Measurements from ENCODE around the gene PHACTR1.

The PHACTR1 gene

DNA sequence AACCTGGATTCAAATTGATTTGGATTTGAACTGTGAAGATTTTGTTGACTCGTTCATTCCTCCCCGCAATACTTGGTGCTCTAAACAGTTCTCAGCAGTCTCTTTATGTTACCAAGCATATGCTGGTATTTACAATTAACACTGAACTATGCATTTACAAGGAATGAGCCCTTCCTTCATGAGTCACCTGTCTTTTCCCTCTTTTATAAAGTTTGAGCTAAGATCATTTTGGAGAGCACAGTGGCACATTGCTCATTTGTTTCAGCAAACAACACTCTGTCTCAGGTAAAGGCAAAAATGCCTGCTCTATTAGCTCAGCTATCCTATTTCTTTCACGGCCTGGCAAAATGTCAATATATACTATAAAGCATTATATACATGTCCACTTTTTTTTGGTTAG is 285.4 kb downstream of the PHACTR1 start:
- no peak for DNase-seq

DNA sequence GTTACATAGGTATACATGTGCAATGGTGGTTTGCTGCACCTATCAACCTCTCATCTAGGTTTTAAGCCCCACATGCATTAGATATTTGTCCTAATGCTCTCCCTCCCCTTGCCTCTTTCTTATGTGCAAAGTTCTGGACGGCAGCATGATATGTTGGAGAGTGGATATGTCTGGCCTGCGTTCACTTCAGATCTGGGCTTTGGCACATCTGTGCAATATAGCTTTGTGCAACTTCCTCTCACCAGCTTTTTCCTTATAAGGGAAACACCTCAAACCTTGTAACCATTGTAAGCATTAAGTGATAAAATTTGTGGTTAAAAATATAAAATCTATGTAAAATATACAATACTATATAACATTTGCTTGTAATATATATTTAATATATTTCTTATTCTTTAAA is 288.0 kb downstream of the PHACTR1 start:
- no peak for DNase-seq

DNA sequence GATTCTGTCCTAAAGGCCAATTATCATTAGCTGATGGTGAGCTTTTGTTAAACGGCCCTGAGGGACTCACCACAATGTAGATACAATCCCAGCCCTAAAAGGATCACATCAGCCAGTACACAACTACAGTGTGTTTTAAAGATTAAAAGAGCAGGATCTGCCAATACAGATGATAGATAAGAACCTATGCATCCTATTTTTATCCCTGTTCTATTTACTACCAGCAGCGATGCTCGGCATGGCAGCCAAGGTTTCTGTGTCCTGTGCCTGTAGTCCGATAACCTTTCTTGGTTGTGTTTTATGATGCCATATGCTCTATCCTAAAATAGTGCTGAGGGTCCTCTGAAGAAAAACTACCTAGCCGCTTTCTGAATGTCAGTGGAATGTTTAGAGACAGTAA is 289.4 kb downstream of the PHACTR1 start:
- DNase-seq: no peak

DNA sequence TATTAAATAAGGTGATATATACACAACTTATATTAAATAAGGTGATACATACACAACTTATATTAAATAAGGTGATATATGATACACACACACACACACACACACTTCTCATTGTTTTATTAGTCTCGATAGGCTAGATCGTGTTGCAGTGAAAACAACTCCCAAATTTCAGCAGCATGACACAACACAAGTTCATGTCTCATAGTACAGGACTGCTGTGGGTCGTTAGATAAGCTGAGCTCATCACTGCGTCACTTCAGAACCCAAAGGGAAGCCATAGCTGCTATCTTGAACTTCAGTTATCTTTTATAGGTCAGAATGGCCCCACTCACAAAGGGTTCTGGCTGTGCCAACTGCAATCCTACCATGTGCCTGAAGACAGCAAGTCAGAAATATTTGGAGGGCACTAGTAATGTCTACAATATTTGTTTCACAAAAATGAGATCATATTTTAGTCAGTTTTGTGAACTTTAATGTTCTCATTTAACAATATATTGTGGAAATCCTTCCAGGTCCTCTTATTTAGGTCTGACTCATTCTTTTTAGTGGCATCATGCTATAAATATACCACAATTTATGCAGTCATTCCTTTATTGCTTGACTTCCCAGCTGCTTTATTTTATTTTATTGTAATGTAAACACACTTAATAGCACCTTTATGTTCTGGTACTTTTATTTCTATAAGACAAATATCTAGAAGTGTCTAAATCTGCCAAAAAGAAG is 290.2 kb downstream of the PHACTR1 start:
- no peak for DNase-seq

DNA sequence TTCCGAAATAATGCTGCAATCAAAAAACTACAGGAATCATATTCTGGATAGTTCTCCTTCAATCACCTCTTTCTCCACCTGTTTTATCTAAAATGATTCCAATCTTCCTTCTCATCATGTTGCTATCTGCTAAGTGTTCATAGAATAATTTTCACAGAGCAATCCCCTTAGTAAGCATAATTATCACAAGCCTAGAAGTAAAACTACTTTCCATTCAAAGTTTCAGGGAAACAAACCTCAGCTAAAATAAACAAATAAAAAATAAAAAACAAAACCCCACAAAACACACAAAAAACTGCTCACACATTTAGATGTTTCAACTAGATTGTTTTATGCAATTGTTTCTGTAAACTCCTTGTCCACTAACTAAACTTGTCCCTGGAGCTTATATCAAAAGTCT is 291.2 kb downstream of the PHACTR1 start:
- DNase-seq: no peak

DNA sequence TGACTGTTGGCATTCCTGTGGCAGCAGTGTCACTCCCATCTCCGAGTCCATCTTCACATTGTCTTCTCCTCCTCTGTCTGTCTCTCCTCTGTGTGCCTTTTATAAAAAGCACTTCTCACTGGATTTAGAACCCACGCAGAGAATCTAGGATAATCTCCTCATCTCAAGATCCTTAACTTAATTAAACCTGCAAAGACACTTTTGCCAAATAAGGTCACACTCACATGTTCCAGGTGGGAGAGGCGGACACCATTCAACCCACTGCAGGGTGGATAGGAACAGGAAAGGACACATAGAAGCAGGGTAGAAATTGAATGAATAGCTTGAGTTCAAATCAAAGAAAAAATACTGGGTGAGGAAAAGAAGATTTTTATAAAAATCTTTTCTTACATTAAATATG is 292.5 kb downstream of the PHACTR1 start:
- no peak for DNase-seq

DNA sequence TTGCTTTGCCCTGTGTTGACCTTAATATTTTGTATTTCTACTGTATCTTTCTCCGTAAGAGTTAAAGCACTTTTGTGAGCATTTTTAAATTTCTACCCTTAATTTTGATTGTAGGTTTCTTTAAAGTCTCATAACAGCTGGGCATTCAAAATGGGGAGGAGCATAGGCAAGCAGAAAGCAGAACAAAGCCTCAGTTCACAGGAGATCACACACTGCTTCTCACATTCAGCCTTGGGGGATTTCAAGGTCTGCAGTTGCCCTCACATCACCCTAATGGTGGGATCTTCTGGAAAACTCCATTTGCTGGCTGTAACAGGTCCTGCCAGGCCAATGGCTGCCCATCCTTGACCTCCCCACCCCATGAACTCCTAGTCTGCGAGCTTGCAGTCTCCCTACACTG is 292.9 kb downstream of the PHACTR1 start:
- DNase-seq: no peak

DNA sequence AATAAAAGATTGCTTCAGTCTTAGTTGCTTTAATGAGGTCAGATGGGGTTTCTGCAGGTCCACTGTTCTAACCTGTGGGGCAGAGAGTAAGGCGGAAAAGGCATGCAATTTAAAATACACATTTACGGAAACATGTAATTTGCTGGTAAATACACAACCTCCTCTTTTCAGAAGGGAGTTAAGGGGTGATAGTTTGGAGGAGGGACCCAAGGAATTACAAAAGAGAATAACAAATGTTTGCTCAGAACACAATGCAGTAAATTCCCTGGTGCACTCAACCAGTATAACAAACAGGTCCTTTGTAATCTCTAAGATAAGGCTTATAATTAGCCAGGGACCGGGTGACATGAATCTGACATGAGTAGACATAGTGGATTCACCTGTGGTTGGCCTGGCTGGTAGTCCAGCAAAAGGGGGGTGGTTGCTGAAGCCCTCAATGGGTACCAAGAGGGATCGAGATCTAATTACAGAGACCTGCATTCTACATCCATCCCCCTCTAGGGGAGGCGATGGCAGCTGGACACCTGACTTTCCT is 295.1 kb downstream of the PHACTR1 start:
- no peak for DNase-seq

DNA sequence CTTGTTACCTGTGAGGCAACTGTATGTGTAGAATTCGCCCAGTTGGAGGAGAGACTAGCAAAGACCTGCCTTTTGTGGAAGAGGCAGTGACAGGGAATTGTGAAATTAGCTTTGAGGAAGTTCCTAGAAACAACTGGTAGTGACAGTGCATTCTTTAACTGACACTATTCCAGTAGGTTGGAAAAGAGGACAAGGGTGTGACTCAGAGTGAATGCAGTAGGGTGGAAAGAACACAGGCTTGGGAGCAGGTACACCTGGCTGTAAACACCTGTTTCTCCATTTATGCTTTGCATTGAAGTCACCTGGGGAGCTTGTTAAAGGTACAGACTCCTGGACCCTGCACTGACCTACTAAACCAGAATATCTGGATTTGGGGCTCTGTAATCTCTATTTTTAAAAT is 295.7 kb downstream of the PHACTR1 start:
- DNase-seq: no peak

DNA sequence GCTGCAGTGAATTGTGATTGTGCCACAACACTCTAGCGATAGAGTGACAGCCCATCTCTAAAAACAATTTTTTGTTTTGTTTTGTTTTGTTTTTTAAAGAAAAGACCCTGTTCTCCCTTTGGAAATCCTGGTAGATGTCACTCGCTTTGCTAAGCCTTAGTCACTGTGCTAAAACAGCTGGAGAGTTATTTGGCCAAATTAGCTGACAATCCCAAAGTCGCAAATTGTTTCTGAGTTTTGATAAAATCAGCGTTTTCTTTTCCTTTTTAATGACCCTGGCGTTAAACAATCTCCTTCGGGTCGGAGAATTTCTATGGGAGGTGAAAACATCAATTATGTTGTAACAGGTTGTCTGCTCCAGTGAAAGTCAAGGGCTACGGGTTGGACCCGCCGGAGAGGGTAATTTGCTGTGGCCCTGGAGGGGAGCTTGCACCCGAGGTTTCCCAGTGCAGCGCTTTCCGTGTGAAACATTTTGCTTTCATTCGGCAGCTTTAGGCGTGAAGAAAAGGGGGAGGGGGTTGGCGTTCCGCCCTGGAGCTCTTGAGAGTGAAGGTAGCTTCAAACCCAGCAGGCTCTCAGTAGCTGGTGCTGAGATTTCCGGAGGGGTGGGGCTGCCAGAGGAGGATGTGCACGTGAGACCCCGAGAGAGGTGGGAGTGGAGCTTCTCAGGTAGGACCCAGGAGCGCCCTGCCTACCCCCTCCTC is 296.6 kb downstream of the PHACTR1 start:
- no peak for DNase-seq

DNA sequence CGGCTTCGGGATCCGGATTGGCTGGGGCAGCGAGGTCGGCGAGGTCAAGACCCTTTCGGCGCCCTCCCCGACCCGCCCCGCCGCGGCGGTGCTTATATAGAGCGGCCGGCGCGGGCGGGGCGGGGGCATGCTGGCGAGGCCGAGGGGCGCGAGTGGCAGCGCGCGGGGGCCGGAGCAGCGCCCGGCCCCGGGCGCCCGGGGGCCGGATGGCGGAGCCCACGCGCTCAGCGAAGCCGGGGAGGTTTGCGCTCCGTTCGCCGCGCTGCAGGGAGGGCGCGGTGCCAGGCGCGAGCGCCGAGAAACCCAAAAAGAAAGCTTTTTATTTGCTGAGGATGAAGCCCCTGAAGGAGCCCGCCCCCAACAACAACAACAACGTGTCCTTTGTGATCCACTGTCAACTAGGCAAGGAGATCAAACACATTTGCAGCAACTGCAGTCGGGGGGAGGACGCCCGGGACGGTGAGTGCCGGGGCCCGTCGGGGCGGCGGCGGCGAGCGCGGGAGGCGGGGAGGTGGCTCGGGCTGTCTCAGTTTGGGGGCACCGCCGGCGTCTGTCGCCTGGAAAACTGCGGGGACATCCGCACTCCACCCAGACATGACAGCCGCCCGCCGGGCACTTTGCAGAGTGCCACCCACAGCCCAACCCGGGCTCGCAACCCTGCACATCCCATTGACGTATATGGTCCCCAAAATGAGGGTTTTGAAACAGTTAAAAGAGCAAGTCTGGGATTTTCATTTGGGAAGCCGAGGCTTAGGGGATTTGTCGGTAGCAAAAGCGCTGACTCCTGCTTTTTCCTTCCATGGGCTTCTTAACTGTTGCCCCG is 297.3 kb downstream of the PHACTR1 start:
- DNase-seq: no peak

DNA sequence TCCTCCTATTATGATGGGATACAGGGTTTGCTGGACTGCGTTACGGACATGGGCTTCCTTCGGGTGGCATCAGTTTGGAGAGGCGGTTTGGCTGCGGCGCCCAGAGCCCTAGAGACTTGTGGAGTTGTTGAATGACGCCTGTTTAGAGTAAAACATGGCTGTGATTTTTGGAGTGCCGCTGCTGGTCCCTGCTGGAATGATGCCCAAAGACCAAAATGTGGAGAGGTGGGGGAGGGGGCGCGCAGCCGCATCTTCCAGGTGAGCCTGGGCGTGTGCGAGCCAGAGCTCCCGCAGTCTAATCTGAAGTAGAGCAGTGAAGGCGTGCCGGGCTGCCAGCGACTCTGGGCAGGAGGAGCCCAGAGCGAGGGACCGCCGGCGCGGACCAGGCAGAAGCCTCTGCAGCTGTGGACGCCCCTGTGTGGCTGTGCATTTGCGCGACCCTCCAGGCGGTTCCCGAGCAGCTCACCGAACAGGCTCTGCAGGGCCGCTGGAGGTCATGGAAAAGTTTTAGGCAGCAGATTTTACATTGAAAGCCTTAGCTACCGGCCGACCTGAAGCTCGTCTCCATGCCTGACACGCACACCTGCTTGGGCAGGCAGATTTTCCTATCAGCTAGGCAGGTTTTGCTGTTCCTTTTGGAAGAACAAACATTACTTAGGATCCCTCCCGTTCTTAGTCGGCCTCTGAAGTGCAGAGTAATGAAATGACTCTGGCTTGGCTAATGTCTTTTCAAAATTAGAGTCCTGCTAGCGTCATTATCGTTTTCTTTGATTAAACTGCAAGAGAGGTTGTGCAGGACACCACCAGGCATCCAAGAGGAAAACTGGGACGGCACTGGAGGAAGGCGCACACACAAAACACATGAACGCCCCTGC is 298.2 kb downstream of the PHACTR1 start:
- no peak for DNase-seq

DNA sequence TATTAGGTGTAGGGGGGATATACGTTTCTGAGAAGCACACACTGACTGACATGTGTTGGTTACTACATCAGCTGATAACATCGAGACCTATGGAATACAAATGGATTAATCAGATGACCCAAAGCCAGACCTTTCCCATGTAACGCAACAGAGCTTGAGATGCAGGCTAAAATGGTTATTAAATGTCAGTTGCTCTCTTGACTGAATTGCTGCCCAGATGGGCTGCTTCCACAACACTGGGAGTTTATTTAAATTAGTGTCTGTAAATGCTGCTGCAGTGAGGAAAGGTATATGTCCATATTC is 298.8 kb downstream of the PHACTR1 start:
- no peak for DNase-seq

DNA sequence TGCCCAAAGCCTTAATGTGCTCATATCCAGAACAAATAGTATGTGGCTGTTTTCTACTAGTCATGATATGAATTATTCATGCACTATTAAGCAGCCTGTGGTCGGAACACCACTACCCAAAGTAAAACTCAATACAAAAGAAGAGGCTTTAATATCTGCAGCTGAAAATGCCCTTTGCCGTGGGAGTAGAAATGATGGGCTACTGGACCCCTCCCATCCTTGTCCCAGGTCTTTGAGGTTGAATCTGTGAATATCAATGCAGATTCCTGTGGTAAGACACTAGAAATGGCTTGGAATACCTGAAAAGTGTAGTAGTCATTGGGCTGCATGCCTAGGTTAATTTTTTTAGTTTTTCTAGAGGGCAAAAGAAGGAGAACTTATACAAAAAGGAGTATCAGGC is 308.0 kb downstream of the PHACTR1 start:
- no peak for DNase-seq

DNA sequence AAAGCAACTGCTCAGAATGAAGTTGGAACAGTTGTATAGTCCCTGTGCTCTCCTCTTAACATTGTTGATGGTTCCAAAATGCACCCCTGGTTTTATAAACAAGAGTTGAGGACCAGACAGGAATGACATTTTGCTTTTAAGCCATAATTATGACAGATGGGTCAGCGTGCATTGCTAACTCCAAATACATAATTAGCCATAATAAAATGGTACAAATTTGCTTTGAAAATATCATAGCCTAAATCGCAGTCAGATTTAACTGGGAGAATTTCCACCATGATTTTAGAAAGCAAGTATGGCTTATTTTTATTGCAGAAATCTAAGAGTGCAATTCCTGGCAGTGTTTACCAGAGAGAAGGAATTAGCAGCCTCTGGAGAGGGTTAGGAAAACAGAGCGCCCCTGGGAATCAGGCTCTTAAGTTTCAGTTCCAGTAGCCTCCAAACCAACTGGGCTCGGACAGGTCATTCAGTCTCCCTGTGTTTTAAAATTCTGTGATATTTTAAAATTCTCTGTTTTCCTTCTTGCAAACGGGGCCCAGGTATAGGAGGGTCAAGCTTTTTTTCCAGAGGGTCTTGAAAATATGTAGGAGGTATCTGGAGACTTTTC is 309.4 kb downstream of the PHACTR1 start:
- no peak for DNase-seq

DNA sequence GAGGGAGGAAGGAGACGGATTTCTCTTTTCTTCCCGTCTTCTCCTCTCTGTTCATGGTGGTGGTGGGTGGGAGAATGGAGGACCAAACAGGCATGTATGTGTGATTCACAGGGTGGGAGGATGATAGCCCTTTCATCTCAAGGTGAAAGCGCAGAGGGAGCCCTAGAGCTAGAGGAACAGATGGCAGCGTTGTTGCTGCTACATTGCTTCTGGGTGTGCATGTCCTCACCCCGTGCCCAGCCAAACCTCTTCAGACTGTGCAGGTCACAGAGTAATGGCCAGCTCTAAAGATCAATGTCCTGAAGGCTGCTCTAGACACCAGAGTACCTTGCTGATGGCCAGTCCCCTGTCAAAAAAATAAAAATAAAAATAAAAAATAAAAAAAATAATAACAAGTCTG is 310.0 kb downstream of the PHACTR1 start:
- DNase-seq: no peak

DNA sequence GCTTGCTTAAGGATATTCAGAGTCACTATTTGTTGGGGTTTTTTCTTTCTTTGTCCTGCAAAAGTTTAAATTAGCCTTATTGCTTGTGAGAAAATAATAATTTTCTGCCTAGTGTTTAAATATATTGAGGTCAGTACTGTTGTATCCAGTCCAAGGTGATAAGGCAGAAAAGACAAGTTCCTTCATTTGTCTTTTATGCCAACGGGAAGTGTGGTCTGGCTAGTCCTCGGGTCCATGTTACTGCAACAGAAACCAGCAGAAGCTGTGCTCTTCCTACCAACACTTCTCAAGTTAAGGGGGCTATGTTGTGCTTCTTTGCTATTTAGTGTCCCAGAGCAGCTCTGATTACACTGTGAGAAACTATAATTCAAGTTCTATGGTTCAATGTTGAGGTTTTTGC is 310.6 kb downstream of the PHACTR1 start:
- no peak for DNase-seq

DNA sequence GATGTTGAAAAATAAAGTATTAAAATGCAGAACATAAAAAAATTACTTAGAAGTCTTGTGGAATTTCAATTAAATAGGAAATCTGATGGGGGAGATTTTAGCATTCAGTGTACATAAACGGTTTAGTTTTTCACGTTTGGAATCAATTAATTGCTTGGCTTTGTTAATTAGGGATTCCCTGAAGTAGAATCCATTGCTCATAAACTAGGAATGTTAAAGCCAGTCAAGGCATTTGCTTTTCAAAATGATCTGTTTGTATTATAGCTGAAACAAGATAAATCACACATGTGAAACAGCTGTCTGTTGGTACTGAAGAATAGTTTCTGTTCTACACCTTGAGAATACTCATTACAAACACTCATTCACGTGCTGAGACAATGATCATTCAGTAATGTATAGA is 313.8 kb downstream of the PHACTR1 start:
- DNase-seq: no peak

DNA sequence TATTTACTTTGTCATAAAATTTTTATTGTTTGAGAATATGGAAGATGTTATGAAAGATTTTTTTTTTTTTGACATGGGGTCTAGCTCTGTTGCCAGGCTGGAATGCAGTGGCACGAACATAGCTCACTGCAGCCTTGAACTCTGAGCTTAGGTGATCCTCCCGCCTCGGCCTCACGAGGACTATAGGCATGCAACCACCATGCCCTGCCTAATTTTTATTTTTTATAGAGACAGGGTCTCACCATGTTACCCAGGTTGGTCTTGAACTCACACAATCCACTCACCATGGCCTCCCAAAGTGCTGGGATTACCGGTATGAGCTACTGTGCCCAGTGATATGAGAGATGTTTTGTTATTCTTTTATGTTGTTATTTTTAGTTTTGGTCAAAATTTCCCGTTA is 316.0 kb downstream of the PHACTR1 start:
- no peak for DNase-seq

DNA sequence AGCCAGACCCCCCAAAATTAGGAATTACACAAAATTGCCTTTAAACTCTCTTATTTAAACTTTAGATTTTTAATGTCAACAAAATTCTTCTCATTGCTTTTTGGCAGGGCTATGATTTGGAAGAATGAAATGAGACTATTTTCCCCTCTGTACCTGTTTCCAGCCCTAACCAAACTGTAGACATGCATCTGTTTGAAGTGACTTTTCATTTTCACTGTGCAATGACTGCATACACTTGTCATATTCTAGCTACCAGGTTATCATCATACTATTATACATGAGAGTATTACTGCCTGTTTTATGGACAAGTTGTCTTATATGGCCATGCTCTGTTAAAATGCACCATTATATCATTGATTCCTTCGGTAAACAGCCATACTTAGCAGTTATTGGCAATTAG is 316.6 kb downstream of the PHACTR1 start:
- DNase-seq: no peak

DNA sequence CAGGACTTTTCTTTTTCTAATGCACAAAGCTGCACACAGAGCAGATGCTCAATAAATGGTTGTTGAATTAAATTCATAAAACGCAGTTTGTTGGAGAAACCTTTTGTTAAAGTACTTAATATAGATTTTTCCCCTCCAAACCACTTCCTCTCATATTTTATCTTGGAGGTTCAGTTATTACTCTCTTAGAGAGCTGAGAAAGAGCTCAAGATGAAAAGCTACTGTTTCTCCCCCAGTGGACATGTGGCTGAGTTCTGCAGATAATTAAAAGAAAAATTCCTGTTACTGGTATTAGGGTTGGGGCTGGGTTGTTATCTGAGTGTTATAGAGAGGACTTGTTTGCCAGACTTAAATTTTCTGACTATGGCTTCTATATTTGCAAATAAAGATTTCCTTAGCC is 317.7 kb downstream of the PHACTR1 start:
- no peak for DNase-seq

DNA sequence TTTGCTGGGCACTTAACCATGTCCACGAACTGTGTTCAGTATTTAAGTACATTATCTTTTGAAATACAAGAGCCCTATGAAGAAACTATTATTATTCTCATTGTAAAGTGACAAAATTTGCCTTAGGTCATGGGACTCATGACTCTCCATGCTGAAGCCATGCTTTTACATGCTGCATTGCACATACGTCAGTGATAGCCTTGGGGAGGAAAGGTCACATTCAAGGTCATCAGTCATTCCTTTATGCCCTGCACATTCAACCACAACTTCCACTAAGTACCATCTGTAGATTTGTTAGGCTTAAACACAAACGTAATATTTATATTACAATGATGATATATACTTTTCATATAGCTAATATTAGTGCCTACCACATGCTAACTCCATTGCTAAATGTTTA is 319.0 kb downstream of the PHACTR1 start:
- no peak for DNase-seq

DNA sequence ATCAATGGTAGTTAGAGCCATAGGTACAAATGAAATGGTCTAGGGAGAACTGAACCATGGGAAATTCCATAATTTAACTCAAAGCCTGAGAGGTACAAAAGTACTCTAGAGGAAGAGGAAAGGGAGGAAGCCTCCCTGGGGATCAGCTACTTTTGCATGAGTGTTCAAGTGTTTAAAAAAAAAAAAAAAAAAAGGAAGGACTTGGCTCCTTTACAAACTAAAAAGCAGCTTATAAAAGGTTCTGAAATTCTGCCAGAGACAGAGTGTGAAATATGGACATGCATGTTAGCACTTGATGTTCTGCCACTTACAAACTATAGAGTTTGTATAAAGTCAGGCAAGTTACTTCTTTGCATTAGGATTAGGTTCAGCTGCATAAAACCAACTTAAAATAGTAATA is 321.7 kb downstream of the PHACTR1 start:
- no peak for DNase-seq

All from stimulated activated naive CD4-positive, alpha-beta T cell treated with Interleukin-2 at 50 U/mL for 16 hours (primary cell).